Measurements from ENCODE around the gene ARL15.
"Not testable (repeated sequence)": the region's sequence is repeated elsewhere in the genome, so short reads cannot be mapped to it uniquely, and the experiment has no call there.

- TF ChIP-seq, protein P1, sequence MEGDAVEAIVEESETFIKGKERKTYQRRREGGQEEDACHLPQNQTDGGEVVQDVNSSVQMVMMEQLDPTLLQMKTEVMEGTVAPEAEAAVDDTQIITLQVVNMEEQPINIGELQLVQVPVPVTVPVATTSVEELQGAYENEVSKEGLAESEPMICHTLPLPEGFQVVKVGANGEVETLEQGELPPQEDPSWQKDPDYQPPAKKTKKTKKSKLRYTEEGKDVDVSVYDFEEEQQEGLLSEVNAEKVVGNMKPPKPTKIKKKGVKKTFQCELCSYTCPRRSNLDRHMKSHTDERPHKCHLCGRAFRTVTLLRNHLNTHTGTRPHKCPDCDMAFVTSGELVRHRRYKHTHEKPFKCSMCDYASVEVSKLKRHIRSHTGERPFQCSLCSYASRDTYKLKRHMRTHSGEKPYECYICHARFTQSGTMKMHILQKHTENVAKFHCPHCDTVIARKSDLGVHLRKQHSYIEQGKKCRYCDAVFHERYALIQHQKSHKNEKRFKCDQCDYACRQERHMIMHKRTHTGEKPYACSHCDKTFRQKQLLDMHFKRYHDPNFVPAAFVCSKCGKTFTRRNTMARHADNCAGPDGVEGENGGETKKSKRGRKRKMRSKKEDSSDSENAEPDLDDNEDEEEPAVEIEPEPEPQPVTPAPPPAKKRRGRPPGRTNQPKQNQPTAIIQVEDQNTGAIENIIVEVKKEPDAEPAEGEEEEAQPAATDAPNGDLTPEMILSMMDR (IDR thresholded peaks at IDR 0.05): not testable (repeated sequence)
- not testable (repeated sequence) for TF ChIP-seq POLR2A (IDR thresholded peaks at IDR 0.05)
These were observed 473.4 kb downstream of the ARL15 start for GRCh38 chr5:53836851-53837430.
